Neuronal stem cell (in vitro differentiated cells): ENCODE data around the gene TKTL1.

Source experiments
- DNase-seq: peaks from one replicate; pipeline ENCODE4 v3.0.0-alpha.2; 2013; ENCODE audit warnings: low spot score
- H2AFZ ChIP-seq: one replicate; pipeline ENCODE4 v1.6.1; 2013; ENCODE audit warnings: mild to moderate bottlenecking, low read length, inconsistent platforms
- H2AK5ac ChIP-seq: 2 replicates; pipeline ENCODE4 v1.6.1; 2013; ENCODE audit warnings: low read depth, mild to moderate bottlenecking, inconsistent platforms, low read length, moderate library complexity, mixed read lengths
- H2BK120ac ChIP-seq: 2 replicates; pipeline ENCODE4 v1.6.1; 2013; ENCODE audit warnings: low read depth, mild to moderate bottlenecking, inconsistent platforms, low read length, moderate library complexity, mixed read lengths
- H2BK12ac ChIP-seq: one replicate; pipeline ENCODE4 v1.6.1; 2013; ENCODE audit warnings: low read length, inconsistent platforms
- H2BK15ac ChIP-seq: 2 replicates; pipeline ENCODE4 v1.6.1; 2013; ENCODE audit warnings: mild to moderate bottlenecking, low read length, inconsistent platforms, mixed read lengths
- H2BK5ac ChIP-seq: one replicate; pipeline ENCODE4 v1.6.1; 2013; ENCODE audit warnings: inconsistent platforms, mild to moderate bottlenecking, low read length, moderate library complexity
- H3K14ac ChIP-seq: one replicate; pipeline ENCODE4 v1.6.1; 2013; ENCODE audit warnings: low read length, inconsistent platforms
- H3K18ac ChIP-seq: 2 replicates; pipeline ENCODE4 v1.6.1; 2013; ENCODE audit warnings: low read length, inconsistent platforms
- H3K23ac ChIP-seq: 2 replicates; pipeline ENCODE4 v1.6.1; 2013; ENCODE audit warnings: low read depth, mild to moderate bottlenecking, mixed read lengths, low read length, inconsistent platforms; ENCODE audit not compliant: poor library complexity
- H3K27ac ChIP-seq: replicated peaks from 3 replicates; pipeline ENCODE4 v1.5.1; 2013; ENCODE audit warnings: low read length, inconsistent platforms
- H3K27me3 ChIP-seq, 3 experiments: 2 replicates each; pipeline ENCODE4 v1.6.1; 2013; ENCODE audit warnings: low read length in 3 of 3, mild to moderate bottlenecking in 2 of 3, inconsistent platforms in 1 of 3, low read depth in 1 of 3, mixed read lengths in 1 of 3, moderate library complexity in 1 of 3; ENCODE audit not compliant: control insufficient read depth in 3 of 3, insufficient read depth in 3 of 3
- H3K36me3 ChIP-seq, 2 donors: replicated peaks in 1 of 2; 2 replicates each; pipeline ENCODE4 v1.6.1; 2013; ENCODE audit warnings: low read length in 2 of 2; ENCODE audit not compliant: control insufficient read depth in 2 of 2, insufficient read depth in 2 of 2
- H3K4ac ChIP-seq: 2 replicates; pipeline ENCODE4 v1.6.1; 2013; ENCODE audit warnings: inconsistent platforms, mild to moderate bottlenecking, low read length, moderate library complexity
- H3K4me1 ChIP-seq, 2 donors: 1 replicate in 1 of 2; 2 replicates in 1 of 2; pipeline ENCODE4 v1.6.1; 2013; ENCODE audit warnings: low read length in 2 of 2, low read depth in 1 of 2; ENCODE audit not compliant: control insufficient read depth in 2 of 2, insufficient read depth in 1 of 2
- H3K4me2 ChIP-seq: one replicate; pipeline ENCODE4 v1.6.1; 2013; ENCODE audit warnings: mild to moderate bottlenecking, low read length, inconsistent platforms; ENCODE audit not compliant: insufficient read depth, poor library complexity, severe bottlenecking
- H3K4me3 ChIP-seq, 2 donors: 2 replicates each; pipeline ENCODE4 v1.5.1; 2013; ENCODE audit warnings: low read length in 2 of 2, mild to moderate bottlenecking in 2 of 2, inconsistent platforms in 1 of 2, moderate library complexity in 1 of 2
- H3K79me1 ChIP-seq: one replicate; pipeline ENCODE4 v1.6.1; 2013; ENCODE audit warnings: low read depth, mild to moderate bottlenecking, inconsistent platforms, low read length, moderate library complexity
- H3K9ac ChIP-seq: one replicate; pipeline ENCODE4 v1.6.1; 2013; ENCODE audit warnings: mild to moderate bottlenecking, low read depth, low read length, inconsistent platforms; ENCODE audit not compliant: poor library complexity
- H3K9me3 ChIP-seq, 2 donors: replicated peaks in 1 of 2; 2 replicates each; pipeline versions ENCODE3 to v1.6.1; 2013; ENCODE audit warnings: low read length in 2 of 2, mild to moderate bottlenecking in 2 of 2, inconsistent platforms in 1 of 2, low read depth in 1 of 2, mixed read lengths in 1 of 2, moderate library complexity in 1 of 2; ENCODE audit not compliant: control insufficient read depth in 2 of 2, insufficient read depth in 1 of 2
- H4K8ac ChIP-seq: one replicate; pipeline ENCODE4 v1.6.1; 2013; ENCODE audit warnings: low read depth, mild to moderate bottlenecking, inconsistent platforms, low read length, moderate library complexity
- H4K91ac ChIP-seq: one replicate; pipeline ENCODE4 v1.6.1; 2013; ENCODE audit warnings: low read length, low read depth, mild to moderate bottlenecking, inconsistent platforms; ENCODE audit not compliant: poor library complexity
- WGBS, 2 donors: extraction: QIAGEN DNeasy Blood & Tissue Kit; methylation state at CpG; one replicate each; pipeline ENCODE4 v1.1.7; 2013; ENCODE audit warnings: missing lambda C conversion rate in 2 of 2, mixed read lengths in 1 of 2; ENCODE audit not compliant: insufficient read length in 2 of 2, insufficient replicate concordance in 1 of 2; ENCODE audit errors: extremely low coverage in 2 of 2; 5-methylcytosine and 5-hydroxymethylcytosine counted together

Gene TKTL1

DNA sequence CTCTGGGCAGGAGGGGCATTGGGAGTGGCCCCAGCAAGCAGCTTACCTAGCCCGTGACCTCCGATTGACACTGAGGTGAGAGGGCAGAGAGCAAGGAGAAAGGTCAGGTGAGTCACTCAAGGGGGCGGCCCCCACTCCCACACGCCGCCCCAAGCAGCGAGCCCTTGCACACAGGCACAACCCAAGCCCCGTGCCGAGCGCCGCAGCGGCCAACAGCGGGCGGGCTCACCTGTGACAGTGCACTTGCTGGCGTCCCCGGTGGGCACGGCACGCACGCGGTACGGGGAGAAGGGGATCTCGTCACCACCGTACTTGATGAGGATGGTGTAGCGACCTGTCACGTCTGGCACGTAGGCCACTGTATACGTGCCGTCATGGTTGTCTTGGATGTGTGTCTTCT lies 61.6 kb downstream of the TKTL1 start:
- H3K4me1 ChIP-seq, result no peaks in the 10 kb centered on the region
- peaks cover 28% of the 10 kb centered on the region for H3K79me1 ChIP-seq
- H3K4ac ChIP-seq, result no peak overlapping the region
- no peaks in the 10 kb centered on the region for H3K9me3 ChIP-seq
- H2BK15ac ChIP-seq, result no peak overlapping the region
- H3K23ac ChIP-seq, result no peak overlapping the region
- H2BK12ac ChIP-seq, result no peak overlapping the region
- H2AK5ac ChIP-seq, result no peak overlapping the region
- peaks cover 77 to 98% of the 10 kb centered on the region in 2 donors for H3K36me3 ChIP-seq
- H4K91ac ChIP-seq, result no peak overlapping the region
- DNase-seq, result no peak
- no peak overlapping the region for H4K8ac ChIP-seq
- WGBS, 2 donors, result no CpG with 5 or more reads among the region's 27 CpGs
- no peak overlapping the region for H2BK5ac ChIP-seq
- peaks cover 0 to 2% (median 0%) of the 10 kb centered on the region in 3 experiments for H3K27me3 ChIP-seq
- H3K4me2 ChIP-seq, result no peak overlapping the region
- no peak overlapping the region for H3K18ac ChIP-seq
- H3K14ac ChIP-seq, result no peak overlapping the region
- H2BK120ac ChIP-seq, result no peak overlapping the region
- H2AFZ ChIP-seq, result no peak overlapping the region
- H3K9ac ChIP-seq, result no peak overlapping the region
- H3K27ac ChIP-seq, result no peak overlapping the region
- no peak overlapping the region for H3K4me3 ChIP-seq

DNA sequence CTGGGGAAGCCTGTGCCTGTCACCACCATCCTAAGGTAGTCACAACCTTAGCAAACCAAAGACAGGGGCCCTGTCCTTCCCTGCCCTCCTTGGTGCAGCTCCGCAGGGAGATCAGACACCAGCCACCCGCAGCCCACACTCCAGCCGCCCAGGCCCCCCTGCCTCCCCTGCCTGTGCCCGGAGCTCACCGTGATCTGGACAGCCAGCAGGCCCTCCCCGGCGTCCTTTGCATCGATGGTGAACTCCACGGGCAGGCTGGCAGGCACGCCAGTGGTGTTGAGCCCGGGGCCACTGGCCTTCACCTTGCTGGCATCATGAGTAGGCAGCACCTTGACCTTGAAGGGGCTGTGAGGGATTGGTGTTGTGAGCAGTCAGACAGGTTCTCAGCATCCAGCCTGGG lies 62.4 kb downstream of the TKTL1 start:
- no peak overlapping the region for H3K23ac ChIP-seq
- H3K9ac ChIP-seq, result no peak overlapping the region
- H3K27me3 ChIP-seq, result peaks cover 0 to 2% (median 0%) of the 10 kb centered on the region in 3 experiments
- no peaks in the 10 kb centered on the region for H3K9me3 ChIP-seq
- H3K18ac ChIP-seq, result no peak overlapping the region
- H2AK5ac ChIP-seq, result no peak overlapping the region
- peaks cover 32% of the 10 kb centered on the region for H3K79me1 ChIP-seq
- H2BK5ac ChIP-seq, result no peak overlapping the region
- H3K4ac ChIP-seq, result no peak overlapping the region
- DNase-seq, result no peak
- no peak overlapping the region for H4K91ac ChIP-seq
- H4K8ac ChIP-seq, result peak overlapping the region; percentile 82
- H3K4me3 ChIP-seq, result no peak overlapping the region
- no peaks in the 10 kb centered on the region for H3K4me1 ChIP-seq
- H3K27ac ChIP-seq, result no peak overlapping the region
- no CpG with 5 or more reads among the region's 11 CpGs for WGBS, 2 donors
- no peak overlapping the region for H2AFZ ChIP-seq
- H2BK12ac ChIP-seq, result no peak overlapping the region
- H3K14ac ChIP-seq, result no peak overlapping the region
- peaks cover 78 to 98% of the 10 kb centered on the region in 2 donors for H3K36me3 ChIP-seq
- H2BK15ac ChIP-seq, result no peak overlapping the region
- no peak overlapping the region for H3K4me2 ChIP-seq
- H2BK120ac ChIP-seq, result no peak overlapping the region

DNA sequence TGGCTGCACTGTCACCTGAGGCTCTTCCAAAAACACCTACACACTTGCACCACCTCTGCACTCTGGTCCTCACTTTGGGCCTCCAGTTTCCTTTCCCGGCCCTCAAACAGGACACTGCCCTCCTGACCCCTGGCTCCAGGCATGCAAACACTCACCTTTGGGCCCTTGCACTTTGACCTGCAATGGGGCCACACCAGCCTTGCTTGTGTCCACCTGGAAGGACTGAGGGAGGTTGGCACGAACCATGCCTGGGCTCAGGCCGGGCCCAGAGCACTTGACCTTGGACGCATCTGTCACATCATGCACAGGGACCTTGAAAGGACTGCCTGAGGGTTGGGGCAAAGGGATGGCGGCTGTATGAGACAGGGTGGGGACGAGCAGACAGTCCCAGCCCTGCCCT lies 63.2 kb downstream of the TKTL1 start:
- Histone ChIP-seq H2AFZ (no peak overlapping the region), H3K27me3 (peaks cover 0 to 2% (median 0%) of the 10 kb centered on the region in 3 experiments), H3K23ac (no peak overlapping the region), H3K79me1 (peaks cover 29% of the 10 kb centered on the region), H2BK5ac (no peak overlapping the region), H2BK12ac (no peak overlapping the region), H3K4ac (no peak overlapping the region), H2BK120ac (no peak overlapping the region), H2AK5ac (no peak overlapping the region), H3K4me2 (no peak overlapping the region), H4K91ac (no peak overlapping the region), H3K9ac (no peak overlapping the region), H4K8ac (no peak overlapping the region), H3K14ac (no peak overlapping the region), H3K18ac (no peak overlapping the region), H3K27ac (no peak overlapping the region), H3K4me1 (no peaks in the 10 kb centered on the region), H2BK15ac (no peak overlapping the region), H3K9me3 (no peaks in the 10 kb centered on the region), H3K36me3 (peaks cover 72 to 97% of the 10 kb centered on the region in 2 donors), H3K4me3 (no peak overlapping the region)
- no peak for DNase-seq
- WGBS, 2 donors, result no CpG with 5 or more reads among the region's 6 CpGs

DNA sequence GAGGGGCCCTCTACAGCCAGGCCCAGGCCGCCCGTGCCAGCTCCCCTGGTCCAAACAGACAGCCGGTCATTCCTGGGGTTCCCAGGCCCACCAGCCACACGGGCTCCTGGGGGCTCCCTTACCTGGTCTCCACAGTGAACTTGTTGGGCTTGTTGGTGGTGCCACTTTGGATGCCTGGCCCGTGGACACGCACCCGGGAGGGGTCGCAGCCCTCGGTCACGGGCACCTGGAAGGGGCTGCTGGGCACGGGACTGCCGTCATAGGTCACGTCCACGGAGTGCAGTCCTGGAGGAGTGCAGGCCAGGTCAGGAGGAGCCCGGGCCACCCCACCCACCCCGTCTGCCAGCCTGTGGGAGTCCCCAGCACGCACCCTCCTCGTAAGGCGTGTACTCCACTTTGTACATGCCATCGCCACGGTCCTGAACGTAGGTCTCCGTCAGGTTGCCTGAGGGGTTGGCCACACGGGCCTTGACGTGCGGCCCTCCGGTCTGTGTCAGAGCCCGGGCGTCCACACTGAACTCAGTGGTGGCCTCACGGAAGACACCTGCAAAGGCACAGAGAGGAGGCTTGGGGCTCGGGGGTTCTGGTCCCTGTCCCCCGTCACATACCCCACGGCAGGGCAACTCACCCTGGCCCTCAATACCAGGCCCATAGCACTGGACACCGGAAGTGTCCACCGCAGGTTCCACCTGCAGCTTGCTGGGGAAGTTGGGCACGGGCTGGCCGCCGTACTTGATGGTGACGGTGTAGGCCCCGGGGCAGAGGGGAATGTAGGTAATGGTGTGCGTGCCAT lies 64.0 kb downstream of the TKTL1 start:
- Histone ChIP-seq H3K23ac (no peak overlapping the region), H2BK12ac (no peak overlapping the region), H3K4me1 (no peaks in the 10 kb centered on the region), H2BK5ac (no peak overlapping the region), H3K9me3 (no peaks in the 10 kb centered on the region), H3K18ac (no peak overlapping the region), H2BK15ac (no peak overlapping the region), H3K27ac (no peak overlapping the region), H4K91ac (no peak overlapping the region), H3K9ac (no peak overlapping the region), H2BK120ac (no peak overlapping the region), H3K14ac (no peak overlapping the region), H3K4ac (no peak overlapping the region), H3K27me3 (no peaks in the 10 kb centered on the region), H3K79me1 (peaks cover 32% of the 10 kb centered on the region), H3K4me3 (no peak overlapping the region), H3K36me3 (peaks cover 75 to 97% of the 10 kb centered on the region in 2 donors), H2AK5ac (no peak overlapping the region), H3K4me2 (no peak overlapping the region), H4K8ac (no peak overlapping the region), H2AFZ (no peak overlapping the region)
- no peak for DNase-seq
- WGBS, 2 donors, result no CpG with 5 or more reads among the region's 41 CpGs
